ENCODE measurements around the gene RTCA. TPM values are rescaled to one million over a fixed set of nuclear protein-coding genes. Genes with fewer than 3 reads are reported as not detected.

Gene RTCA
- polyA plus RNA-seq, 1 donor from 2014 or later, result 95.2 TPM

- TF ChIP-seq EP300 (conservative IDR thresholded peaks at IDR 0.05; ENCODE audit: poor library complexity, severe bottlenecking) (peak; percentile 59), CTCF (IDR thresholded peaks at IDR 0.05; ENCODE audit: poor library complexity, severe bottlenecking) (no peak), POLR2AphosphoS5 (IDR thresholded peaks at IDR 0.05) (peak; percentile 98), SMC3 (conservative IDR thresholded peaks at IDR 0.05; ENCODE audit: poor library complexity) (peak; percentile 59), TAF1 (IDR thresholded peaks at IDR 0.05; ENCODE audit: low read depth) (peak; percentile 97), MXI1 (conservative IDR thresholded peaks at IDR 0.05; ENCODE audit: poor library complexity, severe bottlenecking) (peak; percentile 93), EZH2 (IDR thresholded peaks at IDR 0.05; ENCODE audit: borderline replicate concordance, insufficient read depth, low read length, poor library complexity, severe bottlenecking) (no peak), REST (IDR thresholded peaks at IDR 0.05; ENCODE audit: borderline replicate concordance) (peak; percentile 90), RAD21 (conservative IDR thresholded peaks at IDR 0.05) (peak; percentile 37)
- H2AFZ ChIP-seq (ENCODE audit: low read depth, low read length), result peak within 1 kb of the TSS; percentile 94
- no peaks in the 10 kb centered on the region for H3K27me3 ChIP-seq (ENCODE audit: insufficient read depth, low read depth, low read length)
- H3K79me2 ChIP-seq (replicated peaks; ENCODE audit: insufficient read depth, low read length), result peaks cover 23% of the 10 kb centered on the region
- no peaks in the 10 kb centered on the region for H3K9me2 ChIP-seq (ENCODE audit: insufficient read depth, low read length)
- H3K9me3 ChIP-seq (ENCODE audit: low read length), result no peaks in the 10 kb centered on the region
- H3K4me2 ChIP-seq (ENCODE audit: low read length), result peak within 1 kb of the TSS; percentile 66
- no peaks in the 10 kb centered on the region for H3K36me3 ChIP-seq (ENCODE audit: insufficient read depth, low read length)
- H3K4me3 ChIP-seq (ENCODE audit: low read length), result peak within 1 kb of the TSS; percentile 76
- peak within 1 kb of the TSS; percentile 88 for H3K27ac ChIP-seq (ENCODE audit: low read length)
- H4K20me1 ChIP-seq (ENCODE audit: insufficient read depth), result no peaks in the 10 kb centered on the region
- H3K9ac ChIP-seq (ENCODE audit: low read length), result peak within 1 kb of the TSS; percentile 82
- H3F3A ChIP-seq (ENCODE audit: insufficient read depth, low read length, poor library complexity, severe bottlenecking), result no peaks in the 10 kb centered on the region
These were observed 16.3 kb upstream of the RTCA start, which contains the start of gene DBT for GRCh38 chr1:100249537-100250257. TSS of gene DBT (minus strand) at chr1:100249834. CDS start at chr1:100249820, 14 bp downstream.

- Histone ChIP-seq H3K9me3 (ENCODE audit: low read length) (no peaks in the 10 kb centered on the region), H2AFZ (ENCODE audit: low read depth, low read length) (peak overlapping the region; percentile 60), H3K9ac (ENCODE audit: low read length) (peak overlapping the region; percentile 1)
These were observed 15.8 kb upstream of the RTCA start for GRCh38 chr1:100250264-100250663.

More at GRCh38 chr1:100250264-100250663, 15.8 kb upstream of the RTCA start:
- no peaks in the 10 kb centered on the region for H4K20me1 ChIP-seq (ENCODE audit: insufficient read depth)
- H3K27me3 ChIP-seq (ENCODE audit: insufficient read depth, low read depth, low read length), result no peaks in the 10 kb centered on the region
- H3F3A ChIP-seq (ENCODE audit: insufficient read depth, low read length, poor library complexity, severe bottlenecking), result no peaks in the 10 kb centered on the region
- peak overlapping the region; percentile 10 for H3K4me2 ChIP-seq (ENCODE audit: low read length)
- TF ChIP-seq EP300 (conservative IDR thresholded peaks at IDR 0.05; ENCODE audit: poor library complexity, severe bottlenecking) (no peak), POLR2AphosphoS5 (IDR thresholded peaks at IDR 0.05) (no peak), MXI1 (conservative IDR thresholded peaks at IDR 0.05; ENCODE audit: poor library complexity, severe bottlenecking) (no peak), EZH2 (IDR thresholded peaks at IDR 0.05; ENCODE audit: borderline replicate concordance, insufficient read depth, low read length, poor library complexity, severe bottlenecking) (no peak), TAF1 (IDR thresholded peaks at IDR 0.05; ENCODE audit: low read depth) (no peak), RAD21 (conservative IDR thresholded peaks at IDR 0.05) (no peak), SMC3 (conservative IDR thresholded peaks at IDR 0.05; ENCODE audit: poor library complexity) (no peak), CTCF (IDR thresholded peaks at IDR 0.05; ENCODE audit: poor library complexity, severe bottlenecking) (no peak), REST (IDR thresholded peaks at IDR 0.05; ENCODE audit: borderline replicate concordance) (no peak)
- H3K9me2 ChIP-seq (ENCODE audit: insufficient read depth, low read length), result no peaks in the 10 kb centered on the region
- peak overlapping the region; percentile 76 for H3K4me3 ChIP-seq (ENCODE audit: low read length)
- peaks cover 20% of the 10 kb centered on the region for H3K79me2 ChIP-seq (replicated peaks; ENCODE audit: insufficient read depth, low read length)
- no peak overlapping the region for H3K27ac ChIP-seq (ENCODE audit: low read length)
- H3K36me3 ChIP-seq (ENCODE audit: insufficient read depth, low read length), result no peaks in the 10 kb centered on the region

Measured in neural cell (in vitro differentiated cells).